Breast epithelium (tissue), 4 donors: ENCODE results near the gene STRIP1. TPM values are rescaled to one million over a fixed set of nuclear protein-coding genes. Genes with fewer than 3 reads are reported as not detected.

ENCODE experiments used
- DNase-seq, 2 donors: peaks; one replicate each; pipeline ENCODE4 v3.0.0-alpha.2; 2019; ENCODE audit warnings: low spot score in 2 of 2
- H3K27ac ChIP-seq, 2 donors: fragments of 200-600 bp; sonication (generic) in 1 of 2; one replicate each; pipeline ENCODE4 v1.5.1; 2016 to 2019; ENCODE audit warnings: mild to moderate bottlenecking in 1 of 2
- H3K27me3 ChIP-seq, 2 donors: fragments of 200-600 bp; sonication (generic) in 1 of 2; one replicate each; pipeline versions ENCODE4 v1.5.1 to v1.6.0; 2017 to 2019; ENCODE audit warnings: control low read depth in 1 of 2, mild to moderate bottlenecking in 1 of 2
- H3K36me3 ChIP-seq: fragments of 200-600 bp; one replicate; pipeline ENCODE4 v1.5.1; 2019
- H3K4me1 ChIP-seq, 2 donors: fragments of 200-600 bp; sonication (generic); one replicate each; pipeline ENCODE4 v1.5.1; 2016 to 2019; ENCODE audit warnings: control low read depth in 1 of 2
- H3K4me3 ChIP-seq, 3 donors: fragments of 200-600 bp; sonication (generic); 1 replicate in 2 of 3; 2 replicates in 1 of 3; pipeline ENCODE4 v1.5.1; 2016 to 2019; ENCODE audit warnings: mild to moderate bottlenecking in 3 of 3, moderate library complexity in 2 of 3
- H3K9me3 ChIP-seq, 2 donors: fragments of 200-600 bp; sonication (generic) in 1 of 2; one replicate each; pipeline ENCODE4 v1.5.1; 2016 to 2019; ENCODE audit warnings: control low read depth in 1 of 2
- CTCF ChIP-seq, 3 donors: fragments of 450-650 bp; IDR thresholded peaks; one replicate each; pipeline ENCODE4 v1.5.1; 2016 to 2017; ENCODE audit warnings: antibody characterized with exemption in 3 of 3, mild to moderate bottlenecking in 3 of 3, moderate library complexity in 3 of 3
- POLR2A ChIP-seq: fragments of 450-650 bp; IDR thresholded peaks from one replicate; pipeline ENCODE4 v1.6.1; 2016; ENCODE audit warnings: antibody characterized with exemption, mild to moderate bottlenecking, moderate library complexity
- POLR2AphosphoS5 ChIP-seq, 3 donors: sonication (generic); formaldehyde crosslinking; IDR thresholded peaks; one replicate each; pipeline ENCODE4 v1.6.1; 2017; ENCODE audit warnings: antibody characterized with exemption in 3 of 3
- intact Hi-C: fragments of 100-400 bp; cut with DNase I; formaldehyde crosslinking; loops from one replicate; pipeline ENCODE4 v1.15.1; 2023; ENCODE audit warnings: low total_unique reads
- total RNA-seq, 3 donors: library from RNA; depleted of rRNA; stranded (reverse); fragments of >200 nt; gene quantifications; one replicate each; pipeline ENCODE4 v1.1.0, GENCODE V29; 2016

Gene STRIP1
- total RNA-seq, 3 donors from 2014 or later = 35.7 to 59.0 (median 56.6) TPM

DNA sequence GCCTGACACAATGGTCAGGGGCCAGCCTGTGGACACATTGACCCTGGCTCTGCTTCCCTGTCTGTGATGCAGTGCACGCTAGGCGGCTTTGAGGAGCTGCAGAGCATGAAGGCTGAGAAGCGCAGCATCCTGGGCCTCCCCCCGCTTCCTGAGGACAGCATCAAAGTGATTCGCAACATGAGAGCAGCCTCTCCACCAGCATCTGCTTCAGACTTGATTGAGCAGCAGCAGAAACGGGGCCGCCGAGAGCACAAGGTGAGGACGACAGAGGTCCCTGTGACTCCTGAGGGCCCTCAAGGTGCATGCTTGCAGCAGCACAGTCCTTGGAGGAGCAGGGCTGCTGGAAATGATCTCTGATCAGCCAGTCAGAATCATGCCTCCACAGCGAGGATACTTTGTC is 8.6 kb downstream of the STRIP1 start:
- H3K27me3 ChIP-seq = no peaks in the 10 kb centered on the region
- H3K9me3 ChIP-seq = no peaks in the 10 kb centered on the region
- H3K4me3 ChIP-seq = no peak overlapping the region
- H3K27ac ChIP-seq = no peak overlapping the region
- intact Hi-C loops = loop anchor here (5.0 kb wide), 1 partner anchor 634 kb away; no protein-coding TSS in a partner anchor
- H3K36me3 ChIP-seq = peaks cover 25% of the 10 kb centered on the region
- TF ChIP-seq POLR2A (no peak), POLR2AphosphoS5 (IDR thresholded peaks at IDR 0.05) (no peak), CTCF (IDR thresholded peaks at IDR 0.05) (no peak)
- no peak for DNase-seq
- peaks cover 0 to 1% of the 10 kb centered on the region in 2 donors for H3K4me1 ChIP-seq

DNA sequence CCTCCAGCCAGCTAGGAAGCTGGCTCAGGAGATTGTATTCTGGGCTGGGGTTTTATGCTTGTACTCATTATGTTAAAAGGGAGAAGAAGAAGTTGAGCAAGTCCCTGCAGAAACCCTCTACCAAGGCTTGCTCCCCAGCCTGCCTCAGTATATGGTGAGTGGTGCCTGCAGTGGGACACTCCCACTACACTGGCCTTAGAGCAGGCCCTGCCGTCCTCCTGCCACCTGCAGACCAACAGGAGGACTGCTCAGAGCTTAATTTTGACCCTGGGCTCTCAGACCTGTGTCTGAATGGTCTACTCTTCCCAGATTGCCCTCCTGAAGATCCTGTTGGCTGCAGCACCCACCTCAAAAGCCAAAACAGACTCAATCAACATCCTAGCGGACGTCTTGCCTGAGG is 13.0 kb downstream of the STRIP1 start:
- peaks cover 13% of the 10 kb centered on the region for H3K36me3 ChIP-seq
- H3K9me3 ChIP-seq = no peaks in the 10 kb centered on the region
- TF ChIP-seq POLR2A (no peak), POLR2AphosphoS5 (IDR thresholded peaks at IDR 0.05) (no peak), CTCF (IDR thresholded peaks at IDR 0.05) (no peak)
- intact Hi-C loops = no loop called here
- H3K4me3 ChIP-seq = no peak overlapping the region
- no peaks in the 10 kb centered on the region for H3K27me3 ChIP-seq
- H3K27ac ChIP-seq = no peak overlapping the region
- peaks cover 0 to 10% of the 10 kb centered on the region in 2 donors for H3K4me1 ChIP-seq
- DNase-seq = no peak

- H3K27ac ChIP-seq = peak overlapping the region in 1 of 2 donors; percentile 51
Observed at GRCh38 chr1:110048240-110048639, 13.8 kb downstream of the STRIP1 start.

GRCh38 chr1:110048923-110049601 is 14.6 kb downstream of the STRIP1 start:
- peaks cover 13% of the 10 kb centered on the region for H3K36me3 ChIP-seq
- DNase-seq = peak in 1 of 2 donors; percentile 38

More at GRCh38 chr1:110048240-110048639, 13.8 kb downstream of the STRIP1 start:
- peaks cover 0 to 10% of the 10 kb centered on the region in 2 donors for H3K4me1 ChIP-seq
- intact Hi-C loops = no loop called here
- no peaks in the 10 kb centered on the region for H3K27me3 ChIP-seq
- TF ChIP-seq POLR2AphosphoS5 (IDR thresholded peaks at IDR 0.05) (no peak), POLR2A (no peak), CTCF (IDR thresholded peaks at IDR 0.05) (no peak)
- H3K9me3 ChIP-seq = no peaks in the 10 kb centered on the region
- peaks cover 13% of the 10 kb centered on the region for H3K36me3 ChIP-seq
- DNase-seq = no peak
- H3K4me3 ChIP-seq = no peak overlapping the region

More at GRCh38 chr1:110048923-110049601, 14.6 kb downstream of the STRIP1 start:
- Histone ChIP-seq H3K27ac (peak overlapping the region; percentile 51), H3K4me3 (no peak overlapping the region), H3K9me3 (no peaks in the 10 kb centered on the region), H3K27me3 (no peaks in the 10 kb centered on the region), H3K4me1 (peaks cover 0 to 10% of the 10 kb centered on the region in 2 donors)
- no peak for TF ChIP-seq CTCF (IDR thresholded peaks at IDR 0.05)
- TF ChIP-seq POLR2AphosphoS5 (IDR thresholded peaks at IDR 0.05) = no peak
- no peak for TF ChIP-seq POLR2A
- intact Hi-C loops = no loop called here
